ENCODE measurements around the gene PROC.

DNA sequence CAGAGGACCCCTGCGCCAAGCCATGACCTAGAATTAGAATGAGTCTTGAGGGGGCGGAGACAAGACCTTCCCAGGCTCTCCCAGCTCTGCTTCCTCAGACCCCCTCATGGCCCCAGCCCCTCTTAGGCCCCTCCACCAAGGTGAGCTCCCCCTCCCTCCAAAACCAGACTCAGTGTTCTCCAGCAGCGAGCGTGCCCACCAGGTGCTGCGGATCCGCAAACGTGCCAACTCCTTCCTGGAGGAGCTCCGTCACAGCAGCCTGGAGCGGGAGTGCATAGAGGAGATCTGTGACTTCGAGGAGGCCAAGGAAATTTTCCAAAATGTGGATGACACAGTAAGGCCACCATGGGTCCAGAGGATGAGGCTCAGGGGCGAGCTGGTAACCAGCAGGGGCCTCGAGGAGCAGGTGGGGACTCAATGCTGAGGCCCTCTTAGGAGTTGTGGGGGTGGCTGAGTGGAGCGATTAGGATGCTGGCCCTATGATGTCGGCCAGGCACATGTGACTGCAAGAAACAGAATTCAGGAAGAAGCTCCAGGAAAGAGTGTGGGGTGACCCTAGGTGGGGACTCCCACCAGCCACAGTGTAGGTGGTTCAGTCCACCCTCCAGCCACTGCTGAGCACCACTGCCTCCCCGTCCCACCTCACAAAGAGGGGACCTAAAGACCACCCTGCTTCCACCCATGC is 3.0 kb downstream of the PROC start:
- TF ChIP-seq, protein P1, sequence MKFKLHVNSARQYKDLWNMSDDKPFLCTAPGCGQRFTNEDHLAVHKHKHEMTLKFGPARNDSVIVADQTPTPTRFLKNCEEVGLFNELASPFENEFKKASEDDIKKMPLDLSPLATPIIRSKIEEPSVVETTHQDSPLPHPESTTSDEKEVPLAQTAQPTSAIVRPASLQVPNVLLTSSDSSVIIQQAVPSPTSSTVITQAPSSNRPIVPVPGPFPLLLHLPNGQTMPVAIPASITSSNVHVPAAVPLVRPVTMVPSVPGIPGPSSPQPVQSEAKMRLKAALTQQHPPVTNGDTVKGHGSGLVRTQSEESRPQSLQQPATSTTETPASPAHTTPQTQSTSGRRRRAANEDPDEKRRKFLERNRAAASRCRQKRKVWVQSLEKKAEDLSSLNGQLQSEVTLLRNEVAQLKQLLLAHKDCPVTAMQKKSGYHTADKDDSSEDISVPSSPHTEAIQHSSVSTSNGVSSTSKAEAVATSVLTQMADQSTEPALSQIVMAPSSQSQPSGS (tag by site-specific recombination; IDR thresholded peaks at IDR 0.05; ENCODE audit: low read depth), result no peak
- TF ChIP-seq ZNF670 (tag by site-specific recombination; IDR thresholded peaks at IDR 0.05; ENCODE audit: low read depth) (no peak), ZNF391 (tag by site-specific recombination; IDR thresholded peaks at IDR 0.05; ENCODE audit: borderline replicate concordance, low read depth) (no peak), ZNF76 (tag by site-specific recombination; IDR thresholded peaks at IDR 0.05; ENCODE audit: borderline replicate concordance, low read depth) (no peak)
- TF ChIP-seq, protein P2, sequence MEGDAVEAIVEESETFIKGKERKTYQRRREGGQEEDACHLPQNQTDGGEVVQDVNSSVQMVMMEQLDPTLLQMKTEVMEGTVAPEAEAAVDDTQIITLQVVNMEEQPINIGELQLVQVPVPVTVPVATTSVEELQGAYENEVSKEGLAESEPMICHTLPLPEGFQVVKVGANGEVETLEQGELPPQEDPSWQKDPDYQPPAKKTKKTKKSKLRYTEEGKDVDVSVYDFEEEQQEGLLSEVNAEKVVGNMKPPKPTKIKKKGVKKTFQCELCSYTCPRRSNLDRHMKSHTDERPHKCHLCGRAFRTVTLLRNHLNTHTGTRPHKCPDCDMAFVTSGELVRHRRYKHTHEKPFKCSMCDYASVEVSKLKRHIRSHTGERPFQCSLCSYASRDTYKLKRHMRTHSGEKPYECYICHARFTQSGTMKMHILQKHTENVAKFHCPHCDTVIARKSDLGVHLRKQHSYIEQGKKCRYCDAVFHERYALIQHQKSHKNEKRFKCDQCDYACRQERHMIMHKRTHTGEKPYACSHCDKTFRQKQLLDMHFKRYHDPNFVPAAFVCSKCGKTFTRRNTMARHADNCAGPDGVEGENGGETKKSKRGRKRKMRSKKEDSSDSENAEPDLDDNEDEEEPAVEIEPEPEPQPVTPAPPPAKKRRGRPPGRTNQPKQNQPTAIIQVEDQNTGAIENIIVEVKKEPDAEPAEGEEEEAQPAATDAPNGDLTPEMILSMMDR (tag by site-specific recombination; IDR thresholded peaks at IDR 0.05), result no peak

All from HEK293 (cell line).